Upper lobe of left lung (tissue), 4 donors: Measurements from ENCODE around the gene KLHL13.

ENCODE experiments used
- POLR2A ChIP-seq, 4 donors: fragments of 450-650 bp; IDR thresholded peaks; one replicate each; pipeline ENCODE4 v1.5.1; 2016 to 2017; ENCODE audit warnings: antibody characterized with exemption in 4 of 4, mild to moderate bottlenecking in 2 of 4
- TF ChIP-seq, protein P1 (sequence below), 6 experiments: fragments of 450-650 bp in 4 of 6; fragments of 200-600 bp in 2 of 6; sonication (generic) in 2 of 6; IDR thresholded peaks; one replicate each; pipeline ENCODE4 v1.5.1; 2016 to 2019; ENCODE audit warnings: antibody characterized with exemption in 6 of 6

DNA sequence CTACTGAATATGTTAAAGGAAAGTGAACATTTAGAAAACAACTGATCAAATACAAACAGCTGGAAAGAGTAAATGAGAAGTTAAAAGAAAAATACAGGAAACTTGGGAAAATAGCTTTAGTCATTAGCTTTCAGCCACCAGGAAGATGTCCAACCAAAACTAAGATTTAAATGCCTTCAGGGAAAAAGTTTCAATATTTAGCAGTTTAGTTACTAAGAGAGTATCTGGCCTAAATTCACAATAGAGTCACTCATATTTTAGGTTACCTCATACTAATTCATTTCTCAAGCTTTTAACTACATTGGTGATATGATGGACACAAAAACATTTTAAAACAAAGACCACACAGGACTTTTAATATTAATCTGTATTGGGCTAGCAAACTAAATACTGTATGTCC is 13.1 kb upstream of the KLHL13 start:
- TF ChIP-seq, protein P1, sequence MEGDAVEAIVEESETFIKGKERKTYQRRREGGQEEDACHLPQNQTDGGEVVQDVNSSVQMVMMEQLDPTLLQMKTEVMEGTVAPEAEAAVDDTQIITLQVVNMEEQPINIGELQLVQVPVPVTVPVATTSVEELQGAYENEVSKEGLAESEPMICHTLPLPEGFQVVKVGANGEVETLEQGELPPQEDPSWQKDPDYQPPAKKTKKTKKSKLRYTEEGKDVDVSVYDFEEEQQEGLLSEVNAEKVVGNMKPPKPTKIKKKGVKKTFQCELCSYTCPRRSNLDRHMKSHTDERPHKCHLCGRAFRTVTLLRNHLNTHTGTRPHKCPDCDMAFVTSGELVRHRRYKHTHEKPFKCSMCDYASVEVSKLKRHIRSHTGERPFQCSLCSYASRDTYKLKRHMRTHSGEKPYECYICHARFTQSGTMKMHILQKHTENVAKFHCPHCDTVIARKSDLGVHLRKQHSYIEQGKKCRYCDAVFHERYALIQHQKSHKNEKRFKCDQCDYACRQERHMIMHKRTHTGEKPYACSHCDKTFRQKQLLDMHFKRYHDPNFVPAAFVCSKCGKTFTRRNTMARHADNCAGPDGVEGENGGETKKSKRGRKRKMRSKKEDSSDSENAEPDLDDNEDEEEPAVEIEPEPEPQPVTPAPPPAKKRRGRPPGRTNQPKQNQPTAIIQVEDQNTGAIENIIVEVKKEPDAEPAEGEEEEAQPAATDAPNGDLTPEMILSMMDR (IDR thresholded peaks at IDR 0.05) = no peak
- TF ChIP-seq POLR2A (IDR thresholded peaks at IDR 0.05) = no peak
